Caco-2 (cell line): ENCODE measurements around the gene ARHGAP24. TPM values are rescaled to one million over a fixed set of nuclear protein-coding genes. Genes with fewer than 3 reads are reported as not detected.
"Not testable (repeated sequence)": the region's sequence is repeated elsewhere in the genome, so short reads cannot be mapped to it uniquely, and the experiment has no call there.

Experiments used
- BruUV-seq: library from RNA; stranded (reverse); fragments of 400-500 nt; replicated peaks from 2 replicates; lab custom pipeline; 2021; lab: Mats Ljungman, UMichigan
- CTCF ChIA-PET: fragments of 300-600 bp; sonication (Branson Sonifier 250); formaldehyde crosslinking; loops from one replicate; lab custom pipeline; 2022; ENCODE audit warnings: antibody characterized with exemption; lab: Charles Lee
- POLR2A ChIA-PET: fragments of 300-600 bp; sonication (Branson Sonifier 250); formaldehyde crosslinking; loops from one replicate; lab custom pipeline; 2022; ENCODE audit warnings: antibody characterized with exemption; lab: Charles Lee
- DNase-seq, 2 experiments: peaks; one replicate each; pipeline versions ENCODE4 v3.0.0 to v3.0.0-alpha.2; 2020 to 2022
- H3K27me3 ChIP-seq: replicated peaks from 2 replicates; pipeline ENCODE4 v1.6.0; 2011; ENCODE audit warnings: low read length; ENCODE audit not compliant: control insufficient read depth, insufficient read depth
- H3K36me3 ChIP-seq: 2 replicates; pipeline ENCODE4 v1.5.1; 2011; ENCODE audit warnings: low read length; ENCODE audit not compliant: control insufficient read depth, insufficient read depth
- H3K4me1 ChIP-seq: fragments of 250-450 bp; sonication (Bioruptor Pico); 2 replicates; pipeline ENCODE4 v1.5.1; 2020; ENCODE audit warnings: mild to moderate bottlenecking
- H3K4me3 ChIP-seq: 2 replicates; pipeline ENCODE4 v1.5.1; 2011; ENCODE audit warnings: low read depth, mild to moderate bottlenecking, control low read depth, low read length
- H3K9me3 ChIP-seq: fragments of 250-450 bp; sonication (Bioruptor Pico); 2 replicates; pipeline ENCODE4 v1.5.1; 2020; ENCODE audit warnings: mild to moderate bottlenecking, moderate library complexity
- H3K27ac Mint-ChIP-seq: one replicate; pipeline ENCODE4 v1.8.0; 2022; ENCODE audit warnings: mixed read lengths; ENCODE audit not compliant: unreplicated experiment
- H3K27me3 Mint-ChIP-seq: one replicate; pipeline ENCODE4 v1.8.0; 2022; ENCODE audit warnings: mixed read lengths; ENCODE audit not compliant: insufficient read depth, unreplicated experiment
- H3K36me3 Mint-ChIP-seq: one replicate; pipeline ENCODE4 v1.8.0; 2022; ENCODE audit warnings: mild to moderate bottlenecking, mixed read lengths; ENCODE audit not compliant: insufficient read depth, unreplicated experiment
- H3K4me1 Mint-ChIP-seq: one replicate; pipeline ENCODE4 v1.8.0; 2022; ENCODE audit warnings: low read depth, mixed read lengths; ENCODE audit not compliant: unreplicated experiment
- H3K4me3 Mint-ChIP-seq: one replicate; pipeline ENCODE4 v1.8.0; 2022; ENCODE audit warnings: mild to moderate bottlenecking, moderate library complexity, mixed read lengths; ENCODE audit not compliant: unreplicated experiment
- H3K9me3 Mint-ChIP-seq: one replicate; pipeline ENCODE4 v1.8.0; 2022; ENCODE audit warnings: mixed read lengths; ENCODE audit not compliant: unreplicated experiment
- intact Hi-C: fragments of 100-400 bp; cut with micrococcal nuclease; formaldehyde crosslinking; loops from one replicate; pipeline ENCODE4 v1.10.0; 2022; ENCODE audit not compliant: unreplicated experiment
- total RNA-seq: library from RNA; stranded (reverse); gene quantifications from 2 replicates; pipeline ENCODE4 v1.2.3, GENCODE V29; 2022
- TF ChIP-seq, protein P1 (sequence below), 2 experiments: fragments of 200-600 bp in 1 of 2; IDR thresholded peaks; 1 replicate in 1 of 2; 2 replicates in 1 of 2; pipeline versions ENCODE4 v1.5.1 to v1.8.0; 2011 to 2022; ENCODE audit warnings: antibody characterized with exemption in 1 of 2, control low read depth in 1 of 2, inconsistent platforms in 1 of 2, low read depth in 1 of 2, low read length in 1 of 2, mild to moderate bottlenecking in 1 of 2, moderate library complexity in 1 of 2; ENCODE audit not compliant: insufficient read depth in 1 of 2, severe bottlenecking in 1 of 2, unreplicated experiment in 1 of 2

The ARHGAP24 gene
- total RNA-seq, 1 experiment from 2014 or later = 2.8 TPM

DNA sequence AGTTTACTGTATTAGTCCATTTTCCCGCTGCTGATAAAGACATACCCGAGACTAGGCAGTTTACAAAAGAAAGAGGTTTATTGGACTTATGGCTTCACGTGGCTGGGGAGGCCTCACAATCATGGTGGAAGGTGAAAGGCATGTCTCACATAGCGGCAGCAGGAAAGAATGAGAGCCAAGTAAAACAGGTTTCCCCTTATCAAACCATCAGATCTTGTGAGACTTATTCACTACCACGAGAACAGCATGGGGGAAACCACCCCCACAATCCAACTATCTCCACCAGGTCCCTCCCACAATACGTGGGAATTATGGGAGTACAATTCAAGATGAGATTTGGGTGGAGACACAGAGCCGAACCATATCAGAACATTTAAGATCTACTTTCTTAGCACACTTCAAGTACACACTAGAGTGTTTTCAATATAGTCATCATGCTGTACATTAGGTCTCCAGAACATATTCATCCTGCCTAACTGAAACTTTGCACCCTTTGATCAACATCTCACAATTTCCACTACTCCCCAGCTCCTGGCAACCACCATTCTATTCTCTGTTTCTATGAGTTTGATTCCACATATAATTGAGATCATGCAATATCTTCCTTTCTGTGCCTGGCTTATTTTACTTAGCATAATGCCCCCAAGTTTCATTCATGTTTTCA lies 341.0 kb downstream of the ARHGAP24 start:
- no peaks in the 10 kb centered on the region for H3K4me1 ChIP-seq
- BruUV-seq = no TSS peak
- intact Hi-C loops = no loop called here
- no peaks in the 10 kb centered on the region for H3K27me3 ChIP-seq
- H3K4me3 ChIP-seq = no peak overlapping the region
- H3K9me3 Mint-ChIP-seq = no peaks in the 10 kb centered on the region
- no peak overlapping the region for H3K4me3 Mint-ChIP-seq
- DNase-seq = no peak
- H3K36me3 Mint-ChIP-seq = no peaks in the 10 kb centered on the region
- TF ChIP-seq, protein P1, sequence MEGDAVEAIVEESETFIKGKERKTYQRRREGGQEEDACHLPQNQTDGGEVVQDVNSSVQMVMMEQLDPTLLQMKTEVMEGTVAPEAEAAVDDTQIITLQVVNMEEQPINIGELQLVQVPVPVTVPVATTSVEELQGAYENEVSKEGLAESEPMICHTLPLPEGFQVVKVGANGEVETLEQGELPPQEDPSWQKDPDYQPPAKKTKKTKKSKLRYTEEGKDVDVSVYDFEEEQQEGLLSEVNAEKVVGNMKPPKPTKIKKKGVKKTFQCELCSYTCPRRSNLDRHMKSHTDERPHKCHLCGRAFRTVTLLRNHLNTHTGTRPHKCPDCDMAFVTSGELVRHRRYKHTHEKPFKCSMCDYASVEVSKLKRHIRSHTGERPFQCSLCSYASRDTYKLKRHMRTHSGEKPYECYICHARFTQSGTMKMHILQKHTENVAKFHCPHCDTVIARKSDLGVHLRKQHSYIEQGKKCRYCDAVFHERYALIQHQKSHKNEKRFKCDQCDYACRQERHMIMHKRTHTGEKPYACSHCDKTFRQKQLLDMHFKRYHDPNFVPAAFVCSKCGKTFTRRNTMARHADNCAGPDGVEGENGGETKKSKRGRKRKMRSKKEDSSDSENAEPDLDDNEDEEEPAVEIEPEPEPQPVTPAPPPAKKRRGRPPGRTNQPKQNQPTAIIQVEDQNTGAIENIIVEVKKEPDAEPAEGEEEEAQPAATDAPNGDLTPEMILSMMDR (IDR thresholded peaks at IDR 0.05; ENCODE audit: insufficient read depth in 1 of 2, low read depth in 1 of 2, low read length in 1 of 2, severe bottlenecking in 1 of 2, unreplicated experiment in 1 of 2) = no peak
- H3K27me3 Mint-ChIP-seq = no peaks in the 10 kb centered on the region
- H3K4me1 Mint-ChIP-seq = no peaks in the 10 kb centered on the region
- H3K9me3 ChIP-seq = no peaks in the 10 kb centered on the region
- ChIA-PET POLR2A (no interaction called here), CTCF (no interaction called here)
- H3K36me3 ChIP-seq = no peaks in the 10 kb centered on the region
- H3K27ac Mint-ChIP-seq = no peak overlapping the region

DNA sequence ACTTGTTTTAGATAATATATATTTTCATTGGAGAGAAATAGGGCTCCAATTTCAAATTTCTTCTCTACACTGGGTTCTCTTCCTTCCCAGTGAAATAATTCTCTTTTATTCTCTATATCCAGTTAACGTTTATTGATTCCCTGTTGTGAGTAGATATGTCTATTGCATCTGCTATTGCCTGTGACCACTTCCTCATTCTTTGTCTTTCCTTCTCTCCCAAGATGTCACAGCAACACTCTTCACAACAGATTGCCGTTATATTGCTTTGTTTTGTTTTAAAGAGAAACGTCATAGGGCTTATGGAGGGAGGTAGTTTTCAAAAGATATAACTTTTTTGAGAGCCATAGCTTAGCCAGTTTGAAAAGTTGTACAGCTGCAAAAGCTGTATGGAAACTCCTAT lies 343.8 kb downstream of the ARHGAP24 start:
- intact Hi-C loops = no loop called here
- Mint-ChIP-seq H3K4me1 (no peaks in the 10 kb centered on the region), H3K4me3 (no peak overlapping the region), H3K36me3 (no peaks in the 10 kb centered on the region), H3K27me3 (no peaks in the 10 kb centered on the region), H3K27ac (no peak overlapping the region), H3K9me3 (no peaks in the 10 kb centered on the region)
- Histone ChIP-seq H3K36me3 (no peaks in the 10 kb centered on the region), H3K4me1 (no peaks in the 10 kb centered on the region), H3K9me3 (no peaks in the 10 kb centered on the region), H3K4me3 (no peak overlapping the region), H3K27me3 (no peaks in the 10 kb centered on the region)
- DNase-seq = no peak
- TF ChIP-seq, protein P1 (IDR thresholded peaks at IDR 0.05; ENCODE audit: insufficient read depth in 1 of 2, low read depth in 1 of 2, low read length in 1 of 2, severe bottlenecking in 1 of 2, unreplicated experiment in 1 of 2) = no peak
- POLR2A ChIA-PET = no interaction called here
- no TSS peak for BruUV-seq
- CTCF ChIA-PET = no interaction called here

DNA sequence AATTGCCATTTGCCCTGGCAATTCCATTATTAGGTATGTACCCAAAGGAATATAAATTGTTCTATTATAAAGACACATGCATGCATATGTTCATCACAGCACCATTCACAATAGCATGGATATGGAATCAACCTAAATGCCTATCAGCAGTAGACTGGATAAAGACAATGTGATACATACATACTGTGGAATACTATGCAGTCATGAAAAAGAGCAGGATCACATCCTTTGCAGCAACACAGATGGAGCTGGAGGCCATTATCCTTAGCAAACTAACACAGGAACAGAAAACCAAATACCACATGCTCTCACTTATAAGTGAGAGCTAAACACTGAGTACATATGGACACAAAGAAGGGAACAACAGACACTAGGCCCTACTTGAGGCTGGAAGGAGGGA lies 345.2 kb downstream of the ARHGAP24 start:
- POLR2A ChIA-PET, CTCF ChIA-PET, H3K4me1 ChIP-seq, H3K4me3 ChIP-seq, H3K9me3 ChIP-seq, intact Hi-C loops, H3K4me1 Mint-ChIP-seq, H3K4me3 Mint-ChIP-seq, H3K36me3 Mint-ChIP-seq, H3K36me3 ChIP-seq, DNase-seq, H3K27me3 ChIP-seq, H3K27me3 Mint-ChIP-seq, BruUV-seq, H3K27ac Mint-ChIP-seq, H3K9me3 Mint-ChIP-seq: not testable (repeated sequence)
